Spleen (tissue), 7 donors: ENCODE data around the gene OR2V2.

Experiments used
- POLR2AphosphoS5 ChIP-seq, 3 donors: sonication (generic); formaldehyde crosslinking; IDR thresholded peaks; one replicate each; pipeline ENCODE4 v1.5.1; 2017; ENCODE audit warnings: antibody characterized with exemption in 3 of 3
- TF ChIP-seq, protein P1 (sequence below), 11 experiments: fragments of 200-600 bp in 7 of 11; fragments of 450-650 bp in 4 of 11; sonication (generic) in 4 of 11; IDR thresholded peaks in 8 of 11; conservative IDR thresholded peaks in 3 of 11; 1 replicate in 7 of 11; 2 replicates in 4 of 11; pipeline versions ENCODE4 v1.4.0 to v1.8.0; 2016 to 2021; ENCODE audit warnings: antibody characterized with exemption in 11 of 11, inconsistent platforms in 4 of 11, mild to moderate bottlenecking in 1 of 11
- donor health status: DM: no; HTN: no; CAD: no; lungs with moderate emphysema.
- donor health status: DM: no; HTN: no; CAD: no.
- donor health status: DM: no; HTN: no; CAD: no.

DNA sequence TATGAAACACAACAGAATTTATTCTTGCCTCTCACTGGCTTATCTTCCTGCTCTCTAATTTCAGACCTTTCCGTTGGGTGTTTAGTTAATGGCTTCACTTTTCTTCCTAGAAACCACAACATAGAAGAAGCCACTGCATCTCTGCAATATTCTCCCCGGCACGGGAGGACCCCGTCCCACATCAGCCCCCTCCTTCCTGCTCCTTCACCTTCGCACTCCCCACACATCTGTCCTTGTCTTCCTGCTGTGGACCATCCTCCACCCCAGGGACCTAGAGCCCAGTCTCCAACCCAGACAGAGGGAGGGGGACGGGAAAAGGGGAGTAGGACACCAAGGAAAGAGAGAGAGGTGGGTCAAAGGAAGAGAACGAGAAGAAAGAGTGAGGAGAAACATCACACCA, 17.8 kb upstream of the OR2V2 start:
- TF ChIP-seq, protein P1, sequence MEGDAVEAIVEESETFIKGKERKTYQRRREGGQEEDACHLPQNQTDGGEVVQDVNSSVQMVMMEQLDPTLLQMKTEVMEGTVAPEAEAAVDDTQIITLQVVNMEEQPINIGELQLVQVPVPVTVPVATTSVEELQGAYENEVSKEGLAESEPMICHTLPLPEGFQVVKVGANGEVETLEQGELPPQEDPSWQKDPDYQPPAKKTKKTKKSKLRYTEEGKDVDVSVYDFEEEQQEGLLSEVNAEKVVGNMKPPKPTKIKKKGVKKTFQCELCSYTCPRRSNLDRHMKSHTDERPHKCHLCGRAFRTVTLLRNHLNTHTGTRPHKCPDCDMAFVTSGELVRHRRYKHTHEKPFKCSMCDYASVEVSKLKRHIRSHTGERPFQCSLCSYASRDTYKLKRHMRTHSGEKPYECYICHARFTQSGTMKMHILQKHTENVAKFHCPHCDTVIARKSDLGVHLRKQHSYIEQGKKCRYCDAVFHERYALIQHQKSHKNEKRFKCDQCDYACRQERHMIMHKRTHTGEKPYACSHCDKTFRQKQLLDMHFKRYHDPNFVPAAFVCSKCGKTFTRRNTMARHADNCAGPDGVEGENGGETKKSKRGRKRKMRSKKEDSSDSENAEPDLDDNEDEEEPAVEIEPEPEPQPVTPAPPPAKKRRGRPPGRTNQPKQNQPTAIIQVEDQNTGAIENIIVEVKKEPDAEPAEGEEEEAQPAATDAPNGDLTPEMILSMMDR (IDR thresholded peaks at IDR 0.05 in 8 of 11, conservative IDR thresholded peaks at IDR 0.05 in 3 of 11): no peak
- no peak for TF ChIP-seq POLR2AphosphoS5 (IDR thresholded peaks at IDR 0.05)
